Stimulated activated effector memory CD8-positive, alpha-beta T cell treated with anti-CD3 and anti-CD28 coated beads, Interleukin-12 subunit alpha, Interleukin-12 subunit beta, amount 100 ng/mL, for 72 hours (primary cell): ENCODE measurements around the gene IFI35.
"Not testable (repeated sequence)": the region's sequence is repeated elsewhere in the genome, so short reads cannot be mapped to it uniquely, and the experiment has no call there.

ENCODE experiments used
- ATAC-seq: fragments of 150-1000 bp; cut with Tn5 transposase; 2 replicates; pipeline ENCODE4 v1.10.0; 2021
- DNase-seq, 2 donors: peaks; one replicate each; pipeline ENCODE4 v3.0.0; 2021 to 2022; ENCODE audit warnings: low spot score in 2 of 2
- H3K27ac Mint-ChIP-seq: one replicate; pipeline ENCODE4 v1.8.0; 2022; ENCODE audit warnings: mild to moderate bottlenecking, mixed read lengths
- H3K36me3 Mint-ChIP-seq: one replicate; pipeline ENCODE4 v1.8.0; 2022; ENCODE audit warnings: mild to moderate bottlenecking, mixed read lengths
- H3K4me1 Mint-ChIP-seq: one replicate; pipeline ENCODE4 v1.8.0; 2022; ENCODE audit warnings: mixed read lengths
- H3K4me3 Mint-ChIP-seq: one replicate; pipeline ENCODE4 v1.8.0; 2022; ENCODE audit warnings: mild to moderate bottlenecking, mixed read lengths
- H3K9me3 Mint-ChIP-seq: one replicate; pipeline ENCODE4 v1.8.0; 2022; ENCODE audit warnings: mixed read lengths

IFI35 gene

DNA sequence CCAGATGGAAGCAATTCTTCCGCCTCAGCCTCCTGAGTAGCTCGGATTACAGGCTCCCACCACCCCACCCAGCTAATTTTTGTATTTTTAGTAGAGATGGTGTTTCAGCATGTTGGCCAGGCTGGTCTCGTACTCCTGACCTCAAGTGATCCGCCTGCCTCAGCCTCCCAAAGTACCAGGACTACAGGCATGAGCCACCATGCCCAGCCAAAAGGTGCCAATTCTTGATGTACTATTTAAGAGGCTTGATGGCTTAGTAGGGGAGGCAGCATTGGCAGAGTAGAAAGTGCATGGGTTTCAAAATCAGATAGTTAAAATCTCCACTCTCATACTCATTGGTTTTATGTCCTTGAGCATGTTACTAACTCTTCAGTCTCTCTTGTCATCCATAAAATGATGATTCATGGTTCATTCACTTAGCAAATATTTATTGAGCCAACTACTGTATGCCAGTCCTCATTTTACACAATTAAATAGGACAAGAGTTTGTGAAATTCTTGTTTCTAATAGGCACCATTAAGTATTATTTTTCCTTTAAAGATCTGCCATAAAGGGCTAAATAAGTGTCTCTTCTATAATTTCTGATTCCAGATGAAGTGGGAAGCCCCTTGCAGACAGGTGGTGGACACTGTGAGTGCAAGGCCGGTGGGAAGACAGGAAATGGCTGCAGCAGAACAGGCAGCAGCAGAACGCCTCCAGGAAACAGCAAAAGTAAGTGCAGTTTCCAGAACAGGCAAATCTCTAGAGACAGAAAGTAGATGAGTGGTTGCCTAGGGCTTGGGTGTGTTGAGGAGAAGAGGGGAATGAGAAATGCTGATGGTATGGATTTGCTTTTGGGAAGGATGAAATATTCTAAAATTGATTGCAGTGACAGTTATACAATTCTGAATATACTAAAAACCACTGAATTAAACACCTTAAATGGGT is 16.6 kb upstream of the IFI35 start:
- Mint-ChIP-seq H3K36me3 (peaks cover 92% of the 10 kb centered on the region), H3K4me1 (no peaks in the 10 kb centered on the region), H3K9me3 (no peaks in the 10 kb centered on the region), H3K27ac (peak overlapping the region; percentile 74), H3K4me3 (no peak overlapping the region)
- ATAC-seq = no peak
- DNase-seq = no peak

GRCh38 chr17:42991471-42991870 is 15.1 kb upstream of the IFI35 start:
- Mint-ChIP-seq H3K27ac (peak overlapping the region; percentile 23), H3K4me1 (no peaks in the 10 kb centered on the region), H3K4me3 (no peak overlapping the region), H3K36me3 (peaks cover 77% of the 10 kb centered on the region), H3K9me3 (no peaks in the 10 kb centered on the region)
- ATAC-seq (no peak), DNase-seq (no peak)

GRCh38 chr17:42992872-42993271 is 13.7 kb upstream of the IFI35 start:
- Mint-ChIP-seq H3K9me3 (no peaks in the 10 kb centered on the region), H3K27ac (peak overlapping the region; percentile 14), H3K36me3 (peaks cover 66% of the 10 kb centered on the region), H3K4me3 (no peak overlapping the region), H3K4me1 (peaks cover 4% of the 10 kb centered on the region)
- ATAC-seq = no peak
- DNase-seq = no peak

- ATAC-seq, DNase-seq, H3K9me3 Mint-ChIP-seq, H3K4me3 Mint-ChIP-seq: not testable (repeated sequence)
- peak overlapping the region; percentile 53 for H3K27ac Mint-ChIP-seq
- H3K4me1 Mint-ChIP-seq = peaks cover 13% of the 10 kb centered on the region
- peaks cover 66% of the 10 kb centered on the region for H3K36me3 Mint-ChIP-seq
Observed at GRCh38 chr17:42993913-42994312, 12.7 kb upstream of the IFI35 start.

DNA sequence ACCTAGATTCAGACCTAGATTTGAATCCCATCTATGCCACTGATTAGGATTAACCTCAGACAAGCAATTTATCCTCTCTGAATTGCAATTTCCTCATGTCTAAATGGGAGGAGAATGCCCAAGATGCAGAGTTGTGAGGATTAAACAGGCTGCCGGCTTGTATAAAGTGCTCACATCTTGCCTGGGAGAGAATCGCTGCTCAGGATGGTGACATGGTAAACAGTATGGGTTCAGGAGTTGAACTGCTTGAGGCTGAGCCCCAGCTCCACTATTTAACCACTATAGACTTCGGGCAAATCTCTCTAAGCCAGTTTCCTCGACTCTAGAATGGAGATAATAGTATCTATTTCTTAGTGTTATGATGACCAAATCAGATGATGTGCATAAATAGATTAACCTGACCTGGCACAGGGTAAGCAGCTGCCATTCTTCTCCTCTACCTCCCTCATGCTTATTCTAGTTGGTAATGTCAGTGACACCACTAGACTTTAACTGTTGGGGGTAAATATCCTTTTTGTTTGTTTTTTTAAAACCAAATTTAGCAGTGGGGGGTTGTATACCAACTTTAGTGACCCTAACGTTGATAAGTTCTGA is 9.1 kb upstream of the IFI35 start:
- peaks cover 26% of the 10 kb centered on the region for H3K4me1 Mint-ChIP-seq
- peaks cover 66% of the 10 kb centered on the region for H3K36me3 Mint-ChIP-seq
- DNase-seq (no peak), ATAC-seq (no peak)
- H3K27ac Mint-ChIP-seq = peak overlapping the region; percentile 99
- peak overlapping the region; percentile 94 for H3K4me3 Mint-ChIP-seq
- no peaks in the 10 kb centered on the region for H3K9me3 Mint-ChIP-seq

- Mint-ChIP-seq H3K4me1 (peaks cover 26% of the 10 kb centered on the region), H3K4me3 (peak within 1 kb of the TSS; percentile 94), H3K9me3 (no peaks in the 10 kb centered on the region), H3K36me3 (peaks cover 68% of the 10 kb centered on the region), H3K27ac (peak within 1 kb of the TSS; percentile 99)
- DNase-seq (peak; percentile 78 to 96), ATAC-seq (peak; percentile 98)
Observed at GRCh38 chr17:42997984-42998938, 8.3 kb upstream of the IFI35 start, which contains the start of gene RPL27. RPL27 (plus strand) TSS chr17:42998419; CDS start chr17:42998751, 332 bp downstream.

DNA sequence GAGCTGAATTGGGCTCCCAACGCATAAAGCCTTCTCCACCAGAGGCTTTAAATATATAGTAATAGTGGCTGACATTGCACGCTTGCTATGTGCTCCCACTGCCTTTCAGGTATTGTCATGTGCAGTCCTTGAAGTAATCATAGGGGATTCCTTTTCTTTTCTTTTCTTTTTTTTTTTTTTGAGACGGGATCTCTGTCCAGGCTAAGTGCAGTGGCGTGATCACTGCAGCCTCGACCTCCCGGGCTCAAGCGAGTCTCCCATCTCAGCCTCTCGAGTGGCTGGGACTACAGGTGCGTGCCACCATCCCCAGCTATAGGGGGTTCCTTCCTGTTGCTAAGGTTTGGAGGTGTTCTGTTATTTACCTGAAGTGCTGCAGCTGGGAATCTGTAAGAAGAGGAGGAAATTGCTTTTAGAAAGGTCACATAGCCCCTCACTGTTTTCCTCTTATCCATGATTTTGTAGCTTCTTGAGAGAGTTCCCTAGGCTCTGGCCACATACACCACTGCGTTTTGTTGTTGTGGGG is 7.5 kb upstream of the IFI35 start:
- ATAC-seq = no peak
- H3K27ac Mint-ChIP-seq = peak overlapping the region; percentile 99
- no peak for DNase-seq
- peaks cover 69% of the 10 kb centered on the region for H3K36me3 Mint-ChIP-seq
- peaks cover 26% of the 10 kb centered on the region for H3K4me1 Mint-ChIP-seq
- peak overlapping the region; percentile 94 for H3K4me3 Mint-ChIP-seq
- no peaks in the 10 kb centered on the region for H3K9me3 Mint-ChIP-seq

GRCh38 chr17:43000894-43001293 is 5.7 kb upstream of the IFI35 start:
- Mint-ChIP-seq H3K4me3 (peak overlapping the region; percentile 94), H3K4me1 (peaks cover 26% of the 10 kb centered on the region)
- DNase-seq = not testable (repeated sequence)

GRCh38 chr17:43003542-43004172 is 2.9 kb upstream of the IFI35 start:
- H3K27ac Mint-ChIP-seq = peak overlapping the region; percentile 32
- H3K9me3 Mint-ChIP-seq = no peaks in the 10 kb centered on the region
- H3K36me3 Mint-ChIP-seq = peaks cover 78% of the 10 kb centered on the region
- no peak for ATAC-seq
- no peak overlapping the region for H3K4me3 Mint-ChIP-seq
- H3K4me1 Mint-ChIP-seq = peaks cover 23% of the 10 kb centered on the region
- peak in 1 of 2 donors; percentile 46 for DNase-seq

More at GRCh38 chr17:43000894-43001293, 5.7 kb upstream of the IFI35 start:
- not testable (repeated sequence) for H3K9me3 Mint-ChIP-seq, ATAC-seq
- peak overlapping the region; percentile 99 for H3K27ac Mint-ChIP-seq
- H3K36me3 Mint-ChIP-seq = peaks cover 81% of the 10 kb centered on the region

DNA sequence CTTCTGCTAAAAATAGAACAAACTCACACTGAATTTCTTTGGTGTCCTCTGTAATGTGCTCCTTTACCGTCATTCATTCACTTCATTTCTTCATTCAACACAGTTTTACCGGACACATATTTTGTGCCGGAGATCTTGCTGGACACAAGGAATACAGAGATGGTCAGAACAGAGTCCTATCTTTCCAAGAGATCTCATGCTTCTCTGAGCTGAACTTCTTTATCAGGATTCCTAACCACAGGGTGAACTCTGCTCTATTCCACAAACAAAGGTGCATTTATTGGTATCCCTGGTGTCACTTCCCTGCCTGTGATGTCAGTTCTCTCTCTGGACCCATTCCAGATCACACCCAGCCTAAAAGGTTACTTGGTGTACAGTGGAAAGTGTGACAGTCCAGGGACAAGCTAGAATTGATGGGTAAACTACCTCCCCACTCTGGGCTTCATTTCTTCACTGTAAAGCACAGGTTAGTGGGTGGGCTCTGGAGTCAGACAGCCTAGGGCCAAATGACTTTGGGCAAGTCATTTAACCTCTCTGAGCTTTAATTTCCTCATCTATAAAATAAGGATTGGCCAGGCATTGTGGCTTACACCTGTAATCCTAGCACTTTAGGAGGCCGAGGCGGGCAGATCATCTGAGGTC is 4.2 kb downstream of the IFI35 start:
- peaks cover 30% of the 10 kb centered on the region for H3K4me1 Mint-ChIP-seq
- DNase-seq (no peak), ATAC-seq (no peak)
- H3K27ac Mint-ChIP-seq = peak overlapping the region; percentile 60
- no peak overlapping the region for H3K4me3 Mint-ChIP-seq
- no peaks in the 10 kb centered on the region for H3K9me3 Mint-ChIP-seq
- peaks cover 52% of the 10 kb centered on the region for H3K36me3 Mint-ChIP-seq

DNA sequence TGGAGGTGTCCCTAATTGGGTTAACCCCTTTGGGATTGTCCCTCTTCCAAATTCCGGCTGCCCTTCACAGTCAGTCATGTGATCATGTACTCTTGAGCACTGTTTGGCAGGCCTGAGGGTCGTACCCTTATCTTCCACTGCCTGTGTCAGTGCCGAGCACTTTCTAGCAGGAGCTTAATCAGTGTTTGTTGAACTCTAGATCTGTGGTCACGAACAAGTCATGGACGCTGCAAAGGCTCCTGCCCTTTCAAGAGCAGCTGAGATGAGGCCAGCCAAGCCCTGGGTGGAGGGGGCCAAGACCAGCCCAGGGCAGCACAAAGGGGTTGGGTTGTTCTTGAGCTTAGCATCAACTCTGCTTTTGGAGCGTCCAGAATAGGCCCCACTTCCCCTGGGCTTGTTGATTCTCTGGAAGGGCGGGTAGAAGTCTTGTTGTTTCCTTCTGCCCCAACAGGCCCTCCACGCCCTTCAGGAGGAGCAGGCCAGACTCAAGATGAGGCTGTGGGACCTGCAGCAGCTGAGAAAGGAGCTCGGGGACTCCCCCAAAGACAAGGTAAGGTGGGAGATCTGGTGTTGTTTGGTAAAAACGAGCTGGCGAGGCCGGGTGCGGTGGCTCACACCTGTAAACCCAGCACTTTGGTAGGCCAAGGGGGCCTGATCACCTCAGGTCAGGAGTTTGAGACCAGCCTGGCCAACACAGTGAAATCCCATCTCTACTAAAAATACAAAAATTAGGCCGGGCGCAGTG is 5.3 kb downstream of the IFI35 start:
- H3K36me3 Mint-ChIP-seq = peaks cover 49% of the 10 kb centered on the region
- DNase-seq (no peak), ATAC-seq (no peak)
- peaks cover 24% of the 10 kb centered on the region for H3K4me1 Mint-ChIP-seq
- H3K9me3 Mint-ChIP-seq = no peaks in the 10 kb centered on the region
- H3K27ac Mint-ChIP-seq = peak overlapping the region; percentile 18
- no peak overlapping the region for H3K4me3 Mint-ChIP-seq

DNA sequence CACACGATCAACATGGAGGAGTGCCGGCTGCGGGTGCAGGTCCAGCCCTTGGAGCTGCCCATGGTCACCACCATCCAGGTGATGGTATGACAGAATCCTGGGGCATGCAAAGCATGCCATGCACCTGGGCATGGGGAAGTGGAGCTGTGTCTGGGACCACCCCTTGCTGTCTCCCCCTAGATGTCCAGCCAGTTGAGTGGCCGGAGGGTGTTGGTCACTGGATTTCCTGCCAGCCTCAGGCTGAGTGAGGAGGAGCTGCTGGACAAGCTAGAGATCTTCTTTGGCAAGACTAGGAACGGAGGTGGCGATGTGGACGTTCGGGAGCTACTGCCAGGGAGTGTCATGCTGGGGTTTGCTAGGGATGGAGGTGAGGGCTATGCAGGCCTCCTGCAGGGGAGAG is 6.7 kb downstream of the IFI35 start:
- no peaks in the 10 kb centered on the region for H3K9me3 Mint-ChIP-seq
- DNase-seq (no peak), ATAC-seq (no peak)
- H3K27ac Mint-ChIP-seq = peak overlapping the region; percentile 76
- H3K4me3 Mint-ChIP-seq = no peak overlapping the region
- H3K36me3 Mint-ChIP-seq = peaks cover 49% of the 10 kb centered on the region
- peaks cover 29% of the 10 kb centered on the region for H3K4me1 Mint-ChIP-seq

DNA sequence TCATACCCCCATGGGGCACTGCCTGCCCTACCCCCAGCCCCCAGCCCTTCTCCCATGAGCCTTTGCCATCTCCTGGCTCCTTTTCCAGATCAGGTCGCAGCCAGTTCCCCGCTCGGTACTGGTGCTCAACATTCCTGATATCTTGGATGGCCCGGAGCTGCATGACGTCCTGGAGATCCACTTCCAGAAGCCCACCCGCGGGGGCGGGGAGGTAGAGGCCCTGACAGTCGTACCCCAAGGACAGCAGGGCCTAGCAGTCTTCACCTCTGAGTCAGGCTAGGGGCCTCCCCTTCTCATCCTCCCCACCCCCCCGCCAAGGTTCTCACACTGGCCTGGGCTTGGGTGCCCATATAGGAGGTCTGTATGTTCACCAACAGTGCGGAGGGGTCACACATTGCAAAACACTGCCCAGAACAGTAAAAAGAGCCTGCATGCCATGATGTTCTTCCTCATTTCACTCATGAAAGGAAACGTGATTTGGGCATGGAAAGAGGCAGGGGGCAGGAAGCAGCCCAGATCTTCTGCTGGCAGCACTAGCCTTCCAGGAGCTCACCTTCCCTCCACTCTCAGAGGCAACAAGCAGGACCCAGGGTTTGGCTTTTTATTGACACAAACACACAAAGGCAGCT is 7.5 kb downstream of the IFI35 start:
- no peaks in the 10 kb centered on the region for H3K9me3 Mint-ChIP-seq
- peaks cover 49% of the 10 kb centered on the region for H3K36me3 Mint-ChIP-seq
- H3K27ac Mint-ChIP-seq = peak overlapping the region; percentile 76
- DNase-seq = no peak
- no peak for ATAC-seq
- no peak overlapping the region for H3K4me3 Mint-ChIP-seq
- peaks cover 36% of the 10 kb centered on the region for H3K4me1 Mint-ChIP-seq
